HG03439 (cell line): ENCODE measurements around the gene STYXL2.

ENCODE experiments used
- ATAC-seq: cut with Tn5 transposase; IDR thresholded peaks from one replicate; pipeline ENCODE4 v1.9.1; 2021; ENCODE audit warnings: mild to moderate bottlenecking, moderate library complexity; ENCODE audit not compliant: unreplicated experiment

The STYXL2 gene

DNA sequence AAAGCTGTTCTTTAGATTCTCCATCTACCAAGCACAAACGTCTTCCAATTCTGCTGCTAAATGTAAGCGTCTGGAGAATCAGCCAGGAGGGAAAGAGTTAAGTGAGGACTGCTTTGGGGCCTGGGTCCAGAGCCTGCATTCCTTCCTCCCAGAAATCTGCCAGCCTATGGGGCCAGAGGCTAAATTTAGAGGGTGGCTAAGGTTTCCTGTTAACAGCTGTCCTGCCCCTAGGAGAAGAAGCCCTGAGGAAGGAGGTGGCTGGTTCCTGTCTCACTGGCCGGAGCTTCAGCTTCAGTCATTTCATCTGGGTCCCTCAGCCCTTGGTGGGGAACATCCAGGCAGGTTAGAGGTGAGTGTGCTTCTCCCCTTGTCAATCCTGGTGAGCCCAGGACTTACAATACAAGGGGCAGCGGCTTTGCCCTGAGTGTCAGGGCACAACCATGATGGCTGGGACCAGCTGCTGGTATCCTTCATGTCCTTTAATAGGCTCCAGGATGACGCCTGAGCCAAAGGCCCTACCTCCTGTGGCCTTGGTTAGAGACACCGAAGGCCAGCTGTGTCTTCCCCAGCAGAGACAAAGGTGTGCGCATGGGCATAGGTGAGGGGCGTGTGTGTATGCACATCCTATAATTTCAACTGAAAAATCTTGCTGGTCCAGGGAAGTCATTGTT lies at the start of gene STYXL2:
TSS of gene STYXL2 (plus strand) at position 230 of the 671 bp plus-strand sequence. CDS start 775 bp downstream, outside the sequence.
- no peak for ATAC-seq

DNA sequence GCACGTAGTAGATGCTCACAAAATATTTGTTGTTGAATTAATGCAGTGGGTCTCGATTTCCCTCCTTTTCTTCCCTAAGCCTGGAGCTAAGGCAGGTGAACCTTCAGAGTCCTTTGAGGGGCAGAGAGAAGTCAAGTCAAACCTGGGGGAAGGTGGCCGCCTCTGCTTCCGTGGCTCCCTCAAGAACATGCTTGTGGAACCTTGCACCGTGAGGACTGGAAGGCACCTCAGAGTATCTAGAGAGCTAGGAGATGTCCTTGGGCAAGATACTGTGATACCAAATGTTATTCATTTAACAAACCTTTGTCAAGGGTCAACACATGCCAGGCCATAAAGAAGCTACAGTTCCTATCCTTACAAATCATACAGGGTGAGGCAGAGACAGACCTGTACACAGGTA lies 42.0 kb upstream of the STYXL2 start:
- no peak for ATAC-seq

- no peak for ATAC-seq
Measured at GRCh38 chr1:167052389-167052788, 41.5 kb upstream of the STYXL2 start.

DNA sequence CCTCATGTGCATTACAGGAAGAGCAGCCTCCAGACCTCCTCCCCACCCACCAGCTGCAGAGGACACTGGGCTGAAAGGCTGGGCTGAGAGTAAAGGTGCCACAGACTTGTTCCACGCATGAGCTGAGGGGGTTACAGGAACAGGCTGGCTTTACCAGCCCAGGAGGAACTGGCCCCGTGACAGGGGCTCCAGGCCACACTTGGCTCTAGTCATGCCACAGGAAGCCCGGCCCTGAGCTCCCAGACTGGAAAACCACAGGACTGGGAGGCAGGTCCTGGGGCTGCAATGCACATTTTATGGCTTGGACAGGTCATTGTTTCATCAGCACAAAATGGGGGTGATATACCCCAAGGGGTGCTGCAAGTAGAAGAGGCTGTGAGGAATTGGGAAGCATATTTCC lies 39.3 kb upstream of the STYXL2 start:
- no peak for ATAC-seq

GRCh38 chr1:167054946-167055630 lies 38.8 kb upstream of the STYXL2 start:
- no peak for ATAC-seq

- ATAC-seq = no peak
Measured at GRCh38 chr1:167056529-167057231, 37.2 kb upstream of the STYXL2 start.

GRCh38 chr1:167057241-167057688 lies 36.6 kb upstream of the STYXL2 start:
- ATAC-seq = no peak

GRCh38 chr1:167059045-167059808 lies 34.6 kb upstream of the STYXL2 start:
- no peak for ATAC-seq

GRCh38 chr1:167059809-167060107 lies 34.1 kb upstream of the STYXL2 start:
- ATAC-seq = no peak

GRCh38 chr1:167060141-167061072 lies 33.5 kb upstream of the STYXL2 start:
- ATAC-seq = no peak

GRCh38 chr1:167061073-167061464 lies 32.8 kb upstream of the STYXL2 start:
- ATAC-seq = no peak

GRCh38 chr1:167064621-167065020 lies 29.3 kb upstream of the STYXL2 start:
- ATAC-seq = no peak

DNA sequence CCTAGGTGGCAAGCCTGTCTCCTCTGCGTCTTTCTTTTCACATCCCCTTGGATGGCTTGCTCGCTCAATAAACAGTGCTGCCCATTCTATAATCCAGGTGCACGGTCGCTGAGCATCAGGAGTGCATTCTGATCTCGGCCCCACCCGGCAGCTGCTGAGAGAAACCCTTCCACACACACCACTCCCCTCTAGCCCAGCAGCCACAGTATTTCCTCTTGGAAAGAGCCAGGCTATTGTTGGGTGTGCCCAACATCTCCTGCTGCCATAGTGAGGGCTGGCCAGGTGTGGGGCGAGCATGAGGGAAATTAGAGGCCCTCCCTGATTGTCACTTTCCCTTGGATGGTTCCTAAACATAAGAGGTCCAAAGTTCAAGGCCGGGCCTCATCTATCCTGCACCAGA lies 28.4 kb upstream of the STYXL2 start:
- no peak for ATAC-seq

DNA sequence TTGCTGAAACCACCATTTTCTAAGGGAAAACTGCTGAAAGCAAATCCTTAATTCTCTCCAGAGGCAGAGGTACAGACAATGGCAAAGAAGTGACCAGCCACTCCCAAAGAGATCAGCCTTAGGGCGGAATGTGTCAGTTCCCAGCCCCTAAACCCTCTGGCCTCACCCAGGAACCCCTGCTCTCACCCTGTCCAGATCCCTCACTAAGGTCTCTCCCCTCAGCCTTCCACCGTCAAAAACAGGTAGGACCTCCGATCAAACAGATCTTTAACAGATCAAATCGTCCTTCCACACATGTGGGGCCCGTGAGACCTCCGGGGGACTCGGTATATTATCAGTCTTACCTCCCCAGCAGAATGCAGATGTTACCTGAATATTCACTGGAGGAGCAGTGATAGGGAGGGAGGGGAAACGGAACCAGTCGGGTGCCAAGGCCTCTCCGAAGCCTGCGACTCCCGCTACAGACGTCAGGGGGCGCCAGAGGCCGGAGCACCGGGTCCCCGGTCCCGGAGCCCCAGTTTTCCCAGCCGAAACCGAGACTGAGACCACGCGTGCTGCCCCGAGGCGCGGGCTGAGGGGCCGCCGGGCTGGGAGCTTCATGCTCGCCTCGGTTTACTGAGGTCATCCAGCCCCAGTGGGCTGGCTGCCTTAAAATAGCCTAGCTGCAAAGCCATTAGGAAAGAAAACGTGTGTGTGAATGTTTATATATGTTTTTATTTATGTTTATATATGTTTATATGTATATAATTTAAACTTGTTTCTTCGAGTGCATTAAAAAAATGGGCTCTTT lies 27.3 kb upstream of the STYXL2 start:
- peak; percentile 79 for ATAC-seq

DNA sequence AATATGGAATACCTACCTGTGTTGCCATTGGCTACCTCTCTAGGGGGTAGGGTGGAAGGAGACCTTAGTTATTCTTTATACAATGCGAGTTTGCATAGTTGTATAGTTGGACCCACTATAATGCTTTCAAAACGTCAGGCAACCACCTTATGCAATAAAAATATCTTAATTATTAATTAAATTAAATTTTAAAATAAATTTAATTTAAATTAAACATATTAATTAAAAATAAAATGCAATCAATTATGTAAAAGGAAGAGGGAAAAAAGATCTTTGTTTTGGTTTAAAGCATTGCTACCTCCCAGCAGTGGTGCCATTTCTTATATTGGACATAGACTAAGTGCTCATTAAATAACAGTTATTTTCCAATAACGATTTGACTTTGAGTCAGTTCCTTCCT lies 26.0 kb upstream of the STYXL2 start:
- no peak for ATAC-seq

- ATAC-seq = no peak
Measured at GRCh38 chr1:167068761-167069160, 25.1 kb upstream of the STYXL2 start.

DNA sequence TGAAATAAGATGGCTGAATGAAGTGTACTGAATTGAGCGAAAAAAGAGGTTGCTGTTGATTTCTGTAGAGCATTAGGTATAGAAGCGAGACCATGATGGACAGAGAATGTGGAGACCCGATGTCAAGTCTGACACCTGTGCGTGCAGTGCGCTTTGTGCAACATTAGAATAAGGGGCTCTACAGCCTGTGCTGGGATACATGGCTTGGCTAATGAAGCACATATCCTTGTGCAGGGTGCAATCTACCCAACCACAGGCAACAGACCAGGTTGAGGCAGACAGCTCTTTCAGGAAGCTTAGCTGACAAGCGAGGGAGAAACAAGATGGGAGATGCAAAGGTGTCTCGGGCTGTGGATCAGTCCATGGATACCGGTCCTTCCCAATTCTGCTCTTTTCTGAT lies 22.6 kb upstream of the STYXL2 start:
- no peak for ATAC-seq

GRCh38 chr1:167076136-167076710 lies 17.7 kb upstream of the STYXL2 start:
- ATAC-seq = no peak
